ENCODE measurements around the gene PTPN21.

Gene PTPN21

DNA sequence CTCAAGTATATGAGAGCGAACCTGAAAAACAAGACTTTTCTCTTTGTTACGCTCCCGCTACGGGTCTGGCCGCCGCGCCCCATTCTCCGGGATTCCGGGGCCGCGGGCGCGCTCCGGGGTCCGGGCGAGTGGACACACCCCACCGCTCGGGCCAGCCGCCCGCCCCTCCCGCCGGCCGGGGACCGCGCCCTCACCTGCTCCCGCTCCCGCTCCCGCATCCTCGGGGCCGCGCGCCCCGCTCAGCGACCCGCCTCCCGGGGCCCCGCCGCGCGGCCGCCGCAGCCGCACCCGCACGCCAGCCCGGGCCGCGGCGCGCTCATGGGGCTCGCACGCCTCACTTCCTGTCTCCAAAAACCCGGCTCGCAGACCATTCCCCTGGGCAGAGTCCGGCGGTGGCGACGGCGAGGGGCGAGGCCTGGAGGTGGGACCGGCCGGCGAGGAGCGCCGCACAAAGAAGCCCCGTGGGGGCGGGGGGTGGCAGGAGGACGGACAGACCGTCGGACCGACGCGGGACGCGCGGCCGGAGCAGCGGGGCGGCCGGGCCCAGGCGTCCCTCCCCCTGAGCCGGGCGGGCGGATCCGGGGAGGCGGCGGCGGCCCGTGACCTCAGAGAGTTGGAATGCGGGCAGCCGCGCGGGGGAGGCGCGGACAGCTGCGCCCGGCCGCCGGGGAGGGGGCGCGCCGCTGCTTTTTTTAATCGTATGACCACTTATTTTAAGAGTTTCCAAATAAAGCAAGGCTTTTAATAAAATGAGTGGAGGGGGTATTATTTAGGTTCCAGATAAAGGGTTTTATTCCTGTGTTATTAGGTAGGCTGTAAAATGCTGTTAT is at the start of gene PTPN21:
PTPN21 (minus strand) TSS at position 551 of the 830 bp plus-strand sequence. CDS start 4,590 bp downstream, outside the sequence.
- peak; percentile 97 for DNase-seq (ENCODE audit: low spot score)

DNA sequence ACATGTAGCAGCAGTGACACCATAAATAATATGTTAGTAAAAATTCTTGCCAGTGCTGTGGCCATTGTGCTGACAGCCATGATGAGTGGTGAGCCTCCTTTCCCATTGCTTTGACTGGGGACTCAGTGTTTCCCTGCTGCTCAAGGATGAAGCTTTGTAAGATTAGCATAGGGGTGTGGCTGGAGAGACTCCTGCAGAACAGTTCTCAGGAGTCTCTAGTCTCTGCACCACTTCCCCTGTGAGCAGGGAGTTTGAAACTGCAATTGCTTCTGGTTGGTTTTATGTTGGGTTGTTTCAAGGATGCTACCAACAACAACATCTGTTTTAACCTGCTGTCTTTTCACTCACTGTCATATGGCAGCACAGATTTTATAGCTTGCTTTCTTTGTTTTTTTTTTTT is 49.4 kb upstream of the PTPN21 start:
- no peak for DNase-seq (ENCODE audit: low spot score)

DNA sequence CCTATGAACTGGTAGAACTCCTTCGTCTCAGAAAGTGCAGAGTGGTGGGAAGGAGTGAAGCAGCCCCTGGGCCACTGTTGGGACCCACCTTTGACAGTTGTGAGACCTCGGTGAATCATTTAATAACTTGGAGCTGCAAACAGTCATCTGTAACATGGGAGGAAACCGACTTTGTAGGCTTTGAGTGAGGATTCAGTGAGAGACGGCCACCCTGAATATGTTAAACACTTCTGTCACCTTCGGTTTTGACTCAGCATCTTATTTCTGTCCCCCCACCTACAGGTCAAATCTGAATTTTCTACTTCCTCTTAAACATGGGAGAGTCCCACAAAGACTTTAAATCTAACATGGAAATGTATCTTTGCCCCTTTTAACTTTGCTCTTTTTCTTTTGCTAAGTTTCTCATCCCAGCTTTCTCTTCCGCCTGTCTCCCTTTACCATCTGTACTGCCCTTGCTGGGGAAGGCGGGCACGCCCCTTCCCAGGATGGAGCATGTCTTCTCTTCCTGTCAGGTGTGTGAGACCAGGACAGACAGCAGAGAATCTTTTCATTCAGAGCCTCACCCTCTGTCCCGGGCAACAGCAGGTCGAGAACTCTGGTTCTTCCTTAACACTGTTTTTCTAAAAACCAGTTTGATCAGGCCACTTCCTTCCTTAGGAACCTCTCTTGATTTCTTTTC is 45.1 kb upstream of the PTPN21 start:
- no peak for DNase-seq (ENCODE audit: low spot score)

DNA sequence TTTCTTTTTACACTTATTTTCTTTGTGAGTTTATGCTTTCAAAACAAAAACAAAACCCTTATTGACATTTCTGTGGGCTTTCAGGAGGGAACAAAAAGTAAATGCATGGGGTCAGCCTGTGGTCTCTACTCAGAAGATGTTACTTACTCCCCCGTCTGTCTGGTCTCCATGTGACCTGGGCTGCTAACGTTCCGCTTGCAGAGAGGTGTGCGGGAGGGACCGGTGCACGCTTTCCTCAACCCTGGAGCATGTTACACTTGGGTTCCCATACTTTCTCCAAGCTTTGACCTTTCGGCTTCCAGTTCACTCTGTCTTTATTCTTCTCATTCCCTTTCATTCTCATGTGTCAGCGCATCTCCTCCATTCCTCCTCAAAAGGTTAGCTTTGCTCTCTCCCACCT is 44.5 kb upstream of the PTPN21 start:
- no peak for DNase-seq (ENCODE audit: low spot score)

DNA sequence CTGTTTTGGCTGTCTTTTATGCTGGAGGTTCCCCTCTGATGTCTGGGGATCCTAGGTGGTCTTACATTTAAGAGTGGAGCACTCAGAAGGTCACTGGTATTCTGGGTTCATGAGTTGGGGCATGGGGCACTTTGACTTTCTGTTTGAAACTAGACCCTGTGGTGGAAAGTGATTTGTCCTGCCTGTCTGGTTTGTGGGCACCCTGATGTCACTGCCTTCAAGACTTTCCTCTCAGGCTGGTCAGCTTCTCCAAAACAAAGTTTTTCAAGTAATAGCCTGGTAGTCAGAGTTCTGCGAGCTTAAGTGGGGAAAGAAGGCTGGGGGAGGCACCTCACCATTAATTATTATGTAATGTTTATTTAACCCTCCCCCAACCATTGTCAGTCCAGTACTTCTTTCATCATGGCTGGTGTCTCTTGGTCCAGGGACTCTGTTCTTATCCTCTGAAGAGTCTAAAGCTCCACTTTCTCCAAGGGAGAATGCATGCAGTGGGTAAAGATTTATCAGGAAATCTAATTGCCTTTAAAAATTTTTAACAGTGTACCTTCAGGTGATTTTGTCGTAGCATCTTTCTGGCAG is 43.4 kb upstream of the PTPN21 start:
- no peak for DNase-seq (ENCODE audit: low spot score)

DNA sequence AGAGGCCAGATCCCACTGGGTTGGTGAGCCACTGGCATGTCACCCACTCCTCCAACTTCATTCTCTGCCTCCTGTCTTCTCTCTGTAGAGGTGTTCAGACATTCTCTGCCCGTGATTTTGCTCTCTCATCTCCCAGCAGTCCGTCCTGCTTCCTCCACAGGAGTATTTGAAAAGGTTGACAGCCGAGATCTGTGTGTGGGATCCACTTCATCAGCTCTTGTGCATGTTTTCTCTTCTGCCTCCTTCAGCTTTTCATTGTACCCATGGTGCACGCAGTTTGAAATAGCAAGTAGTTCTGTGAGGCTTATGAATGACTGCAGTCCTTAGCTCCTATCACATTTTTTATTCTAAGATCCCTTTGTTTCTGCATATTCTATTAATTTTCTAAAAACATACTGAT is 42.8 kb upstream of the PTPN21 start:
- DNase-seq (ENCODE audit: low spot score): no peak

DNA sequence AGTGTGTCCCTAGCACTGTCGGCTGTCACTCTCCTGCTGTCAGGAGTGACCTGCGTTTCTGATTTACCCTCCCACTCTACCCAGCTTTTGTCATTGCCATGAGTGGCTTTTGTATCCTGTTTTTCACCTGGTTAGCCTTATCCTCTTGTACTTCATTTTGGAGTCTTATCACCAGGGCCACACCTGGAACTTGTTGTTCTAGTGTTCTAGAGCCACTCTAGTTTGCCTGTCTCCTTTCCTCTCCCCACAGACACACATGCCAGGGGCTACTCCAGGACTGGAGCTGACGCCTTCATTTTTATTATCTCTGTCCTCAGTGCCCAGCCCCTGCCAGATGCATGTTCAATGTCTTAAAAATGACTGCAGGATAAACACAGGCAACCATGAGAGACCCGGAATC is 42.2 kb upstream of the PTPN21 start:
- no peak for DNase-seq (ENCODE audit: low spot score)

DNA sequence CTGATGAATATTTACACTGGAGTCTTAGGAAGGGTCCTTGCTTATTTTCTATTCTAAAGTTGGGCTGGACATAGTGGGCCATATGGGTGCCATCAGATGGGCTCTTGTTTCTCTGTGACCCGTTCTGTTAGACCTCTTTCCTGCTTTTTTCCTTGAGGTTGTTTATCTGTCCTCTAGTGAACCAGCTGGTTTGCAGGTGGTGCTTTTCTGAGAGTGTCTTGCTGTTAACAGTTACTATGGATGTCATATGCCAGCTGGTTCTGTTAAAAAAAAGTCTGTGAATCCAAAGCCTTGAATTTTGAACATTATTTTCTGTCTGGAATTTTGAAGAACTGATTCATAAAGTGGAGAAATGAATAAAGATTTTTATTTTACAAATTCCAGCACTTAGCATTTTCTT is 37.2 kb upstream of the PTPN21 start:
- DNase-seq (ENCODE audit: low spot score): no peak

DNA sequence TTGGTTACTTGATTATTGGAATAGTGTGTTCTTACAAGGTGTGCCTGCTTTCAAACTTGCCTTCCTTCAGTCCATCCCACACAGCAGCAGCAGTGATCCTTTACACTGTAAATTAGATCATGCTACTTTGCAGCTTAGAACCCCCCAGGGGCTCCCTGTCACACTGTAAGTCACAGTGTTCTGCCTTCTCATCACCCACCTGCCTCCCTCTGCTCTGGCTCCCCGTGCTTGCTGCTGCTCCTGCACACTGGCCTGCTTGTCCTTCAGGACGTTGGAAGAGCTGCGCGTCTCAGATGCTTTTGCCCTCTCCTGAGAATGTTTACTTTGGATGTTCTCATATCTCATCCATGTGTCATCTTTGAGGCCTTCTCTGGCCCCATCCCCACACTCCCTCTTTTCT is 35.4 kb upstream of the PTPN21 start:
- DNase-seq (ENCODE audit: low spot score): no peak

DNA sequence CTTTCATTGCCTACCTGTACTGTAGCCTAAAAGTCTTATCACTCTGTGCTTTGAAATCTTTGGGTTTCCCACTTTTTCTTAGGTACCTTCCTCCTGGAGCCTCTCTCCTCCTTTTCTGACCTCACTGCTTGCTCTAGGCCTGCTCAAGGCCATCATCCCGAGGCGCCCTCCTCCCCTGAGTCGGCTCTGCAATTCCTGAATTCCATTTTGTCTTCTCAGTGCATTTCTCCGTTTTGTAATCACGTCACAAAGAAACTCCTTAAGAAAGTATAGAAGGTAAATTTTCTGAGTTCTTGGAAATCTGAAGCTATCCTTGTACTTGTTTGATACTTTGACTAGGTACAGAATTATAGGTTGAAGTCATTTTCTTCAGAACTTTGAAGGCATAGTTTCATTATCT is 33.3 kb upstream of the PTPN21 start:
- DNase-seq (ENCODE audit: low spot score): no peak

DNA sequence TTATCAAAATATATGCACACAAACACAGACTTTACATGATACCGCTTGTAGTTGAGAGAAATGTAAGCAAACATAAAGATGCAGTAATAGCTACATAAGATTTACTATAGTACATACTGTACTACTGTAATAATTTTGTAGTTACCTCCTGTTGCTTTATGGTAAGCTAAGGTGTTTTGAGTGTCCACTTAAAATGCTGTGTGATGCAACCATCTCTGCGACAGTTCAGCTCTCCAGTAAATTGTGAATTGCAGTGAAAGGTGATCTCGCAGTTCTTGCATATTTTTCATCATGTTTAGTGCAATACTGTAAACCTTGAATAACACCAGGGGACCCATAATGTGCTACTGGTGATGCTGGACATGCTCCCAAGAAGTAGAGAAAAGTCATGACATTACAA is 29.6 kb upstream of the PTPN21 start:
- DNase-seq (ENCODE audit: low spot score): no peak

DNA sequence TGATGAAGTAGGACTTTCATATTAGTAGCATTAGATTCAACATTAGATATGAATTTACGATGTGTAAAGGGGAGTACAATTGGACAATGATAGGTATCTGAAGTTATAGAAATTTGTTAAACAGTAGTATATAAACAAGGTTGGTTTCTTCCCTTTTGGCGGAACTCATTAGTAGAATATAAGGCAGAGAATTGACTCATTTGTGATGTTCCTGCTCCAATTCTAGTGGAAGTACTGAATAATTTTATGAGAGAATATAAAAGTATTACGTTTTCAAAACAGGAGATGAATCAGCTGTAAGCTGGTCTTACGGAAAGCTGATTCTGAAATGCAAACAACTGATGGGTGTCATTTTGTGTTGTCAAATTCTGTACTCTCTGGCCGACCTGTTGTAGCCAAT is 21.4 kb upstream of the PTPN21 start:
- no peak for DNase-seq (ENCODE audit: low spot score)

DNA sequence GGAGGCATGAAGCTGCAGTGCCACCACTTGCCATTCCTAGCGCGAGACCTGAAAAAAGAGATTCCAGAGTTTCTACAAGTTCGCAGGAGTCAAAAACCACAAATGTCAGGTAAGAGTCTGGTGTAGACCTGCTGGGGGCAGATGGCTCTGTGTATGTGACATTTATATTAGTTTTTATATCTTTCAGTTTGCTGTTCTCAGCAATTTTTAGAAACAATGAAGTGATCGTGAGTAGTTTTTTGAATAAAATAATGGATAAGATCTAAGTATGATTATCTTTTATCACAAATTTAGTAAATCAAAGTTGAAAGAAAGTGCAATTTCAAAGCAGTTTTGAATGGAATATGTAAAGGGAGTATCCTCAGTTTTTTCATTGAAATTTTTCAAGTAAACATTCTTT is 17.3 kb upstream of the PTPN21 start:
- no peak for DNase-seq (ENCODE audit: low spot score)

DNA sequence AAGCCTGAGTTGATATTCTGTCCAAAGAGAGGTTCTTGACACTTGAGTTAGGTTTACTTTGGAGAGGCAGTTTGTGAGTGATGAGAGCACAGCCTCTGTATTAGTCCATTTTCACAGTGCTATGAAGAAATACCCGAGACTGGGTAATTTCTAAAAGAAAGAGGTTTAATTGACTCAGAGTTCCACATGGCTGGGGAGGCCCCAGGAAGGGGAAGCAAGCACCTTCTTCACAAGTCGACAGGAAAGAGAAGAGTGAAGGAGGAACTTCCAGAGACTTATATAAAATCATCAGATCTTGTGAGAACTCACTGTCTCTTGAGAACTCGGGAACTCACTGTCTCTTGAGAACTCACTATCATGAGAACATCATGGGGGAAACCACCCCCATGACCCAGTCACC is 13.4 kb upstream of the PTPN21 start:
- DNase-seq (ENCODE audit: low spot score): no peak

DNA sequence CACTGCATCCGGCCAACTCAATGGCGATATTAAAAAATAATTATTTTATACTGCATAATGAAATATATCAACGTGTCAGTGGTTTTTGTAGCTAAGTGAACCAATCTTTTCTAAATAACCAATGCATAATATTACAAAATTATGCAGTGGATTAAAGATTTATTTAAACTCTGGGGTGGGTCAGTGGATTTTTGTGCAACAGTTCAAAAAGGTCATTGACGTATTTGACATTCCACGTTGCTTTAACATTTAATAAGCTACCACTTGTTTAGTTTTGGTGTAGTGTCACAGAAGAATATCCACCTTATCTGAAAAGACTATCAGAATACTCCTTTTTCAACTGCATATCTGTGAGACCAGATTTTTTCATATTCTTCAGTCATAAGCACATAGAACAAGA is 10.6 kb upstream of the PTPN21 start:
- DNase-seq (ENCODE audit: low spot score): no peak

DNA sequence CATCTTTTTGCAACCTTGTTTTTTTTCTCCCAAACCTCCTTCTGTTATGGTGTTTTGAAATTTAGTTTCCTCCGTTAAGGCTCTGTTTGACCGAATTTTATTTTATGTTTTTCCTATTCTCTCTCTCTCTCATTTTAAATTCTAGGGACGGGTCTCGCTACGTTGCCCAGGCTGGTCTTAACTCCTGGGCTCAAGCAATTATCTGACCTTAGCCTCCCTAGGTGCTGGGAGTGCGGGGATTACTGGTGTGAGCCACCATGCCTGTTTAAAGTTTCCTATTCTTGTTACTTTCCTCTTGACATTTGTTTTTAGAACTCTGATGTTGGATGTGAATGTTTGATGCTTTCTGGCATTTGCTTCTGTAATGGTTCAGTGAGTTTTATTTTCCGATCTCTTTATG is 9.0 kb upstream of the PTPN21 start:
- DNase-seq (ENCODE audit: low spot score): no peak

DNA sequence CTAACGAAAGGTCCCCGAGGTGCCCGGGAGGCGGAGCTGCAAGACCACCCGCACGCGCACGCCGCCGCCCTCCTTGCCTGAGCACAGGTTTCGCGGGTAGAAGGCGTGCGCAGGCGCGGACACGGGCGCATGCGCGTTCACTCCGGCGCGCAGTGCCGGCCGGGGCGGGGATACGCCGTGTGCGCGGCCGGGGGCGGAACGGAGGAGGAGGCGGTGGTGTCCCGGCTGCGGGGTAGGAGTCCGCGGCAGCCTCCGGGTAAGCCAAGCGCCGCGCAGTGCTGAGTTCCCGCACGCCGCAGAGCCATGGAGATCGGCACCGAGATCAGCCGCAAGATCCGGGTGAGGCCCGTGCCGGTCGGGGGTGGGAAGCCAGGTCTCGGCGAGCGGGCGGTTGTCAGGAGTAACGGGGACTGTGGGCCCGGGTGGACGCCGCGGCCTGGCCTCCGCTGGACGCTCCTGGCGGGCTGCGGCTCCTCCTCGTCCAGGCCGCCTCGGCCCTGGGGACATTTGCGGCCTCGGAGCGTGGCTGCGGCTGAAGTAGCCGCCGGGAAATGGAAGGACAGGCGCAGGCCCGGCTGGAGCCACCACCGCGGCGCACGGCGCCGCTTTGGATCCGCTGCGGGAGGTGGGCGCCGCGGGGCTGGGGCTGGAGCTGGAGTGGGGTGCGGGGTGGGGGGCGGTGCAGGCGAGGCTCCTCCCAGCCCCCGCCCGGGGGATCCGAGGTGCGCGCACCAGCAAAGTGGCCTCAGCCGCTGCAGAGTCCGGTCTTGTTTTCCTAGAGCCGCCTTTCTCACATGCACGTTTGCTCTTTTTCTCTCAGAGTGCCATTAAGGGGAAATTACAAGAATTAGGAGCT is 8.3 kb upstream of the PTPN21 start, which contains the start of gene ZC3H14:
ZC3H14 (plus strand) TSS at position 207 of the 856 bp plus-strand sequence; CDS start at position 304, 97 bp downstream.
- DNase-seq (ENCODE audit: low spot score): peak; percentile 98

DNA sequence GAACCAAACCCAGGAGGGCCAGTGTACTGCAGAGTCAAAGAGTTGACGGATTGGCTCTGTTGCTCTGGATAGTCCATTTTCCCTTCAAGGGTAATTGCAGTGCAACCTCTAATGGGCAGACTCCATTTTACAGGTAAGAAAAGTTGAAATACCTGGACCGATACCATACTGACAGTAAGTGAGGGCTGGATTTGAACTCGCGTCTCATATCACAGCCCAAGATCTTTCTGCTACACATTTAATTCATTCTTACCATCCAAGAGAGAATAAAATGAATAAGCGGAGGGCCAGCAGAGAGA is 7.7 kb upstream of the PTPN21 start:
- no peak for DNase-seq (ENCODE audit: low spot score)

DNA sequence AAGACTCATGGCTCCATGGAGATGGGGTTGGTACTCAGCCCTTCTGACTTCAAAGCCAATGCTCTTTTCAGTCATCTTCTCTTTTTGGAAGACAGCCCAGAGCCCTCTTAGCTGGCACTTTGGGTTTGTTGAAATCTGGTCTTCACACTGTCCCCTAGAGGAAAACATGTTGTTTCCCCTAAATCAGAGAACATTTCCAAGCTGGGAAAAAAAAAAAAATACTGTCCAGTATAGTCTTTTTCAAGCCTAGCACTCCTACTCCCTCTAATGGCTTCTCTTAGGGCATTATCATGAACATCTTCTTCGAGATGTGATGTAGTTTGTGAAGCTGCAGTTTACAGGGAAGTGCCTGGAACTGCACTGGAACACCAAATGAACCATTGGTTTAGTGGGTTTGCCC is 5.0 kb upstream of the PTPN21 start:
- peak; percentile 66 for DNase-seq (ENCODE audit: low spot score)

DNA sequence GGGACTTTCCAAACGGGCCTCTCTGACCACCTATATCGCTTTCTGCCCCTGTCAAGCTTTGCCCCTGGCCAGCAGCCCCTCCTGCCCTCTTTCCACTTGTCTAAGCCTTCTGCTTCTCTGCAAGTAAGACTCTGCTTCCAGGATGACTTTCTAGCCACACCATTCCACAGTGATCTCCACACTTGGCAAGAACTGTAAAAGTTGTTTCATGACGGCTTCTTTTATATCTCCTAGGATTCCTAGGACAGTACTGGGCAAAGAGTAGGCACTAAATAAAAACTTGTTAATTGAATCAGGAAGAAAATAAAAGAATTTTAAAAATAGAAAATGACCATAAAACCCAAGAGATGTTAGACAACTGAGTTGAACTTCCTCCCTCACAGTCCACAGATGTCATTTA is 1.8 kb upstream of the PTPN21 start:
- DNase-seq (ENCODE audit: low spot score): peak; percentile 27

DNA sequence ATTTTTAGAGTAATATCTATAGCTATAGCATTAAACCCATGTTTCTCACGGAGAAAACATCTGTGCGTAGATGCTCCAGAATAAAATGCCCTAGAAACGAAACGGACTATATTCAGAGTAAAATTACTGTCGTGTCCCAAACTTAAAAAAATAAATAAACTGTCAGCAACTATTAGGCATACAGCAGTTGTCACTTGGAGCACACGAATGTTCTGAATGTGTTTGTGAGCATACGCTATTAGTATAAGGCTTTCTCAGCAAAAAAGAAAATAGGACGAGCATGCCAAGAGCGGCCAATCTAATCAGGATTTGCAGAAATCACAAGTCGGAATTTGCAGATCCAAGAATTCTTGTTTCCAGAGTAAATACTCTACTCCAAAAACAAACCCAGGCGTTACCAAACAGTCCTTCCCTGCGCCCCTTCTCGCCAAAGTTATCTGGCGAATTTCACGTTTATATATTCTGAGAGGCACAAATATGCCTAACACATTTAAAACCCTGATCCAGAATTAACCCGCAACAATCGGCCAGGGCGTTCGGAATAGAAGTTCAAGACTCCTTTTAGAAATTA is 836 bp downstream of the PTPN21 start:
- no peak for DNase-seq (ENCODE audit: low spot score)

DNA sequence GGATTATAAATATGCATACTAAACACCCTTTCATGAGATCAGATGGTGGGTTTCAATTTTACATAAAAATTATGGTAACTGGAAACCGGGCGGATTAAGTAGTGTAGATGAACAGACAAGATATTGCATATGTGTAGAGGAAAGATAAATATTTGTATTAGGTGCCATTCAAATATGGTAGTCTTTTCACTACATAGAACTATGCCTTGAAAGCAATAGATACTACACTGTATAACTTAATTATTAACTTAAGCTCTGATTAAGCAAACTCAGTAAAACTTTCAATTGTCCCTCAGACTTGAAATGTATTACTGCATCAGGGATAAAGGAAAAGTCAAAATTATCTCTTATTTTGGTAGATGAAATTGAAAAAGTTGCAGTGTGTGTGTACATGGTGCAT is 1.9 kb downstream of the PTPN21 start:
- no peak for DNase-seq (ENCODE audit: low spot score)
